Ureter (tissue), 1 donor: ENCODE results near the gene LAMB3. TPM values are rescaled to one million over a fixed set of nuclear protein-coding genes. Genes with fewer than 3 reads are reported as not detected.

Experiments used
- DNase-seq: peaks from one replicate; pipeline ENCODE4 v3.0.0-alpha.2; 2020; ENCODE audit warnings: low spot score
- total RNA-seq: library from RNA; stranded (reverse); gene quantifications from one replicate; pipeline ENCODE4 v1.2.4, GENCODE V29; 2023
- donor health status: DM: yes; HTN: yes; CAD: no.

LAMB3 gene
- total RNA-seq, 1 donor from 2014 or later: 58.5 TPM

GRCh38 chr1:209618756-209619420, 33.3 kb downstream of the LAMB3 start:
- DNase-seq: no peak

GRCh38 chr1:209618291-209618690, 33.9 kb downstream of the LAMB3 start:
- no peak for DNase-seq

- DNase-seq: no peak
Measured at GRCh38 chr1:209617755-209618154, 34.5 kb downstream of the LAMB3 start.

- DNase-seq: no peak
Measured at GRCh38 chr1:209617047-209617673, 35.1 kb downstream of the LAMB3 start.

- no peak for DNase-seq
Measured at GRCh38 chr1:209616366-209617046, 35.7 kb downstream of the LAMB3 start.

- no peak for DNase-seq
Measured at GRCh38 chr1:209614906-209615305, 37.3 kb downstream of the LAMB3 start.

- no peak for DNase-seq
Measured at GRCh38 chr1:209614151-209614420, 38.1 kb downstream of the LAMB3 start.

- no peak for DNase-seq
Measured at GRCh38 chr1:209613400-209614150, 38.6 kb downstream of the LAMB3 start.

- no peak for DNase-seq
Measured at GRCh38 chr1:209612646-209613399, 39.4 kb downstream of the LAMB3 start.

- DNase-seq: no peak
Measured at GRCh38 chr1:209611771-209612570, 40.3 kb downstream of the LAMB3 start.

GRCh38 chr1:209610631-209610905, 41.7 kb downstream of the LAMB3 start:
- no peak for DNase-seq

- DNase-seq: no peak
Measured at GRCh38 chr1:209609791-209610630, 42.2 kb downstream of the LAMB3 start.

GRCh38 chr1:209609041-209609790, 43.0 kb downstream of the LAMB3 start:
- no peak for DNase-seq

- no peak for DNase-seq
Measured at GRCh38 chr1:209607795-209608178, 44.4 kb downstream of the LAMB3 start.

- no peak for DNase-seq
Measured at GRCh38 chr1:209607102-209607794, 45.0 kb downstream of the LAMB3 start.

GRCh38 chr1:209603877-209604276, 48.3 kb downstream of the LAMB3 start:
- DNase-seq: no peak

- DNase-seq: no peak
Measured at GRCh38 chr1:209601809-209602657, 50.2 kb downstream of the LAMB3 start.

GRCh38 chr1:209600541-209600940, 51.7 kb downstream of the LAMB3 start:
- DNase-seq: no peak
